ENCODE results near the gene ITGB7.

Gene ITGB7

DNA sequence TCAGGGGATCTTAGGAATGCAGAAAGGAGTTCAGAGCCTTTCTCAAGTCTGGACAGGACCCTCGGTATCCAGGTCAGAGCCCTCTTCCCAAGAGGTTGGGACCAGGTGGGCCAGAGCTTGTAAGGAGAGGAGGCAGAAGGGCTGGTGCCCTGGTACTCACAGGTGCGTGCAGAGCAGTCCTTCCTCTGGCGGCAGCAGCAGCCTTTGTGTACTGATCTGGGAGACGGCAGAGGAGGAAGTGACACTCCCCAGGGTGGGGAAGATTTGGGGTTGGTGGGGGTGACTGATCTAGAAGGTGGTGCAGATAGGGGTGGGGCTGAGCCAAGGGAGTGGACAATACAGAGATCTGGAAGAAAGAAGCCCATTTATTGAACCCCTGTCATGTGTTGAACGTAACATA lies at the start of gene ITGB7:
TSS of gene ITGB7 (minus strand) at position 210 of the 400 bp plus-strand sequence. CDS start 6,808 bp downstream, outside the sequence.
- peak; percentile 67 for DNase-seq

GRCh38 chr12:53255996-53256395 lies 48.9 kb upstream of the ITGB7 start:
- no peak for DNase-seq

- no peak for DNase-seq
Measured at GRCh38 chr12:53254816-53255545, 47.9 kb upstream of the ITGB7 start.

DNA sequence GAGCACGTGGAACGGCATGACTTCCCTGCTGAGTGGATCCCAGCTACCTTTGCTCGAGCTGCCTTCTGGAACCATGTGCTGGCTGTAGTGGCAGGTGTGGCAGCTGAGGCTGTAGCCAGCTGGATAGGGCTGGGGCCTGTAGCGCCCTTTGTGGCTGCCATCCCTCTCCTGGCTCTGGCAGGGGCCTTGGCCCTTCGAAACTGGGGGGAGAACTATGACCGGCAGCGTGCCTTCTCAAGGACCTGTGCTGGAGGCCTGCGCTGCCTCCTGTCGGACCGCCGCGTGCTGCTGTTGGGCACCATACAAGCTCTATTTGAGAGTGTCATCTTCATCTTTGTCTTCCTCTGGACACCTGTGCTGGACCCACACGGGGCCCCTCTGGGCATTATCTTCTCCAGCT lies 46.2 kb upstream of the ITGB7 start:
- DNase-seq, result no peak

GRCh38 chr12:53252349-53252916 lies 45.4 kb upstream of the ITGB7 start:
- DNase-seq, result no peak

GRCh38 chr12:53251477-53252348 lies 44.7 kb upstream of the ITGB7 start:
- DNase-seq, result peak; percentile 61

- DNase-seq, result no peak
Measured at GRCh38 chr12:53245286-53245685, 38.2 kb upstream of the ITGB7 start.

DNA sequence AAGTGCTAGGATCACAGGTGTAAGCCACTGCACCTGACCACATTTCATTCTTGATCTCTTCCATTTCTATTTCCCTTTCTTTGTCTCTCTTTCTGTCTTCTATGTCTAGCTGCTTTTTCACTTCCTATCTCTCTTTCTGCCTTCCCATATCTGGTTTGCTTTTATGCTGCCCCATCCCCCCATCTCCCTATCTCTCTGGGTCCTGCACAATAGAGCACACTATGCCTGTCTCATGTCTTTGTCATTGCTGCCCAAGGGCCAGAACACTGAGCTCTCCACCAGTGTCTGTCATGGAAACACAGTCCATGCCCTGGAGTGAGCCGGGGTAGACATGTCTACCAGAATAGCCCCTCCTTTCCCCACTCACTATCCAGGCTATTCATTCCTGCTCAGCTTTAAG lies 37.3 kb upstream of the ITGB7 start:
- DNase-seq, result no peak

DNA sequence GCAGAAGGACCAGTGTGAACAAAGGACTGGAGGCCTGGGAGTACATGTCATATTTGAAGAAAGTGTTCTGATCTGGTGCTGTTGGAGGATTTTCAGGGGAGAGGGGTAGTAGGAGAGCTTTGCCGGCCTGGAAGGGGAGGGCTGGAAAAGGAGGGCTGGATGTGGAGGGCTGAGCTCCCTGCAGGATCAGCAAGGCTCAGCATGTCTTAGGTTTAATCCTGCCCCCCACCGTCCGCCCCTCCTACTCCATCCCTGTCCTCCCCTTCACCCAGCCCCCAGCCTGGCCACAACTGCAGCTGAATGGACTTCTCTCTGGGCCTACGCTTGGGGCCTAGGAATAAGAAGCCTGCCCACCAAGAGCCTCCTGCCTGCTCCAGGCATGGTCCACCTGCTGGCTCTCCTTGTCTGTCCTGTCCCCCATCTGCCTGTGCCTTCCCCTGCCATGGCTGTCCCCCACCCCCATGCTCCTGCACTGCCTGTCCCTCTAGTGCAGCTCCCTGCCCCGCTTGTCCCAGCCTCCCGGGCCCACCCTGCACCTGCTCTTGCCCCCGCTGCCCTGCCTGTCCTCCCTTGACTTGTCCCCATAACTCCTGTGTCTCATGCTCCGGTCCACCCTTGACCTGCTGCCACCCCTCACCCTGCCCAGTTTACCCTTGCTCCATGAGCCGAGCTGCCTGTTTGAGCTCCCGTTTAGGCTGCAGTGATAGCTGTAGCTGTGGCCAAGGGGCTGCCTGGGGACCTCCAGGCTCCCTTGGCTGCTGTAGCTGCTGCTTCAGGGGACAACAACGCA lies 34.8 kb upstream of the ITGB7 start:
- no peak for DNase-seq

GRCh38 chr12:53239643-53240258 lies 32.7 kb upstream of the ITGB7 start:
- no peak for DNase-seq

DNA sequence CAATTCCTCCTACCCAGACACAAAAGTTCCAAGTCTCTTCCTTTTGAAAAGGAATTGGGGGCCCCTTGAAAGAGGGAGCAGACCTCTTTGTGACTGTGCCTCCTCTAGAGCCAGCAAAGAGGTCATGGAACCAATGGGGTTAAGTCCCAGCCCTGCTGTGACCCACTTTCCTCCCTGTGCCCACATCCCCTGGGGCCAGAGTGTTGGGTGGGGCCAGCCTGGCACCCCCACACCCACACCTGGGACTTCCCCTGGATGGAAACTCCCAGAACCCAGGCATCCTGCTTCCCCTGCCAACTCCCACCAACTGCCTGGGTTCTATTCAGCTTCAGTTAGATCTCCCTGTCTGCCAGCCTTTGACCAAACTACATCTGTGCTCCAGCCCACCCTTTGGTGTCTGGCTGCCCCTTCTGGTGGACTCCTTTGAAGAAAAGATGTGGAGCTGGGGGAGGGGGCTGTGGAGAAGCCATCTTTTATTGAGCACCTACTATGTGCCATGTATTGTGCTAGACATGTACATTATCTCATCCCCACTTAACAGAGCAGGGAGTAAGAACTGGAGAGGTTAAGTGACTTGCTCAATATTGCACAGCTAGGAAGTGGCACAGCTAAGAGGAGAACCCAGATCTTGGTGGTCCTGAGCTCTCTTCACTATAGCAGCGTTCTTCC lies 29.5 kb upstream of the ITGB7 start:
- DNase-seq, result peak; percentile 54

- DNase-seq, result no peak
Measured at GRCh38 chr12:53235742-53236442, 28.8 kb upstream of the ITGB7 start.

DNA sequence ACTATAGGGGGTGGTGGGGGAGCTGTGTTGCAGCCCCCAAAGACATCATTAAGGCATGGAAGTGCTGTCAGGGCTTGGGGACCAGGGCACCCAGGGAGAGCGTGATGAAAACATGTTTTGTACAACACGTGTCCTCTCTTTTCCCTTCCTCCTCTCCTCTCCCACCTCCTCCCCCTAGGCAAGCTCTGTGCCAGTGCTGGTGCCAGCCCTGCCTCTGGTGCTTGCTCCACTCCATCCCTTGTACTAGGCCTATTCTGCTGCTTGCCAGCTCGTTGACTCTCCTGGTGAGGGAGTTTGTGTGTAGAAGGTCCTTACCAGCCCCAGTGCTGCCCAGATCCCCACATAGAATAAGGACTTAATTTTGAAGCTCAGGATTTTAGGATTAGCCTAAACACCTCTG lies 28.1 kb upstream of the ITGB7 start:
- no peak for DNase-seq

GRCh38 chr12:53234271-53234914 lies 27.3 kb upstream of the ITGB7 start:
- no peak for DNase-seq

DNA sequence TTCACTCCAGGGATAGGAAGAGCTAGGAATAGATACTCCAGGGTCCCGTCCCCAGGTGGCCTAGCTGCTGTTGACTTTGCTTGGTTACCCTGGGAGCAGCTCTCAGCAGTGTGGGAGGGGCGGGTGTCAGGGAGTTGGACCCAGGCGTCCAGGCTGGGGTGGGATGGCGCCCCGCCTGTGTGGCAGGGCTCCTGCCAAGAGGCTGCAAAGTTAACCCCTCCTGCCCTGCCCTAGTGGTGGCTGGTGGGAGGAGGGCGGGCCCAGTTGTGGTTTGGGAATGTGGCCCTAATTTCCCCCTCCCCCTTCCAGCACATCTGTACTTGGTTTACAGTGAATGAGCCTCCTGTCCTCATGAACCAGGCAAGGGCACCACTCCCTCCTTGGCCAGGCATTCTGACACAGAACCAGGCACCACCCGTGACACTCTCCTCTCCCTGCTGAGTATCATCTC lies 26.6 kb upstream of the ITGB7 start:
- DNase-seq, result no peak

- peak; percentile 46 for DNase-seq
Measured at GRCh38 chr12:53232646-53233461, 25.8 kb upstream of the ITGB7 start.

DNA sequence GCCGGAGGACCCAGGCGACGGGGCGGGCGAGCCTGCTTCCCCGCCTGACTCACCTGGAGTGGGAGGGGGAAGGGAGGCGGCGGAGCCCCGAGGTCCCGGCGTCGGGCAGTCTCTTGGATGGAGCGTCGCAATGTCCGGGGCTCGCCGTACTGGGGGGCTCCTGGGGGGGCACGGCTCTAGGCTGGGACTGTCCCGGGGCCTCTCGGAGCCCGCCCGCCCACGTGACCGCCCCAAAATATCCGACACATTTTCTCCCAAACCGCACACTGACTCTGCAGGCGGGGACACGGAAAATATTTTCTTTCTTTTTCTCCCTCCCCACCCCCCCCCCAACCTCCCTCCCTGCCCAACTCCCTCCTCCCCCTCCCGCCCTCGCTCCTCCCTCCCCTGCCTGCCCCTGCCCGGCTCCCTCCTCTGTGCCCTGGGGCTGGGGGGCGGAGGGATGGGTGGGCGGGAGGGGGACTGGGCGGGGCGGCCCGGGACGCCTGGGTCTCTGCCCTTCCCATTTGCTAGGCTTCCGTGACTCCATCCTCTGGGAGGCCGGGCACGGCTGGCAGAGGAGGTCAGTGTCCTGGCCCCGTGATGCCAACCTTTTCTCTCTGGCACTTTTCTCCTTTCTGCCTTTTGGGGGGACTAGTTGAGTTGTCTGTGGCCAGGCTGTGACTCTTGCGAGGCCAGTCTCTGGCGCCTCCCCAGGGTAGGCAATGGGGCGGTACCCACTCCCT lies 25.0 kb upstream of the ITGB7 start, which contains the start of gene RARG:
TSS of gene RARG (minus strand) at position 289 of the 725 bp plus-strand sequence. CDS start 4,664 bp downstream, outside the sequence.
- peak; percentile 71 for DNase-seq

DNA sequence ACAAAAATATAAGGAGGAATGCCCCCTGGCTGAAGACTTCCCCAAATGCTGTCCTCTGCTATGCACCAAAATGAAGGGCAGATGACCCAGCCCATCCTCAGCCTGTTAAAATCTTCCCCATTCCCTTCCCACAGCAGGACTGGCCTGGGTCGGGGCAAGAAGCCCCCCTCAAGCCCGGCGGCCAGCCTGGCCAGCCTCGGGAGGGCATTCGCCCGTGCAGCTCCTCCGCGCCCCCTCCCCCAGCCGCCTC lies 24.5 kb upstream of the ITGB7 start:
- DNase-seq, result no peak
